B cell (primary cell): ENCODE data around the gene ZNF273. TPM values are rescaled to one million over a fixed set of nuclear protein-coding genes. Genes with fewer than 3 reads are reported as not detected.

Source experiments
- ATAC-seq: fragments of 200-7000 bp; cut with Tn5 transposase; one replicate; pipeline ENCODE4 v1.10.0; 2021; ENCODE audit warnings: low read depth, mild to moderate bottlenecking, moderate number of reproducible peaks, moderate library complexity
- CTCF ChIA-PET: fragments of 350-600 bp; sonication (Branson Sonifier 250); formaldehyde crosslinking; loops from one replicate; lab custom pipeline; 2021; ENCODE audit warnings: antibody characterized with exemption, inconsistent platforms; lab: Charles Lee
- POLR2A ChIA-PET: fragments of 350-600 bp; sonication (Branson Sonifier 250); formaldehyde crosslinking; loops from one replicate; lab custom pipeline; 2021; ENCODE audit warnings: antibody characterized with exemption; lab: Charles Lee
- DNase-seq: peaks from one replicate; pipeline ENCODE4 v3.0.0; 2013
- H2AFZ ChIP-seq: 2 replicates; pipeline ENCODE4 v1.6.1; 2012; ENCODE audit warnings: mild to moderate bottlenecking, low read depth, low read length; ENCODE audit not compliant: insufficient read depth, poor library complexity, severe bottlenecking
- H3K27ac ChIP-seq, 2 donors: 1 replicate in 1 of 2; 2 replicates in 1 of 2; pipeline ENCODE4 v1.5.1; 2012 to 2013; ENCODE audit warnings: low read length in 2 of 2, mild to moderate bottlenecking in 2 of 2, moderate library complexity in 1 of 2
- H3K27me3 ChIP-seq, 4 experiments: fragments of 200-600 bp in 1 of 4; sonication (generic) in 1 of 4; replicated peaks in 1 of 4; 1 replicate in 2 of 4; 2 replicates in 2 of 4; pipeline versions ENCODE4 v1.6.1 to v1.7.0; 2013 to 2016; ENCODE audit warnings: low read length in 3 of 4, mild to moderate bottlenecking in 2 of 4, mixed read lengths in 1 of 4, moderate library complexity in 1 of 4; ENCODE audit not compliant: insufficient read depth in 4 of 4, control insufficient read depth in 3 of 4; ENCODE audit errors: control extremely low read depth in 1 of 4
- H3K36me3 ChIP-seq, 2 experiments: replicated peaks in 1 of 2; 1 replicate in 1 of 2; 2 replicates in 1 of 2; pipeline versions ENCODE4 v1.6.1 to v1.7.1; 2013; ENCODE audit warnings: low read length in 1 of 2; ENCODE audit not compliant: insufficient read depth in 2 of 2, control insufficient read depth in 1 of 2; ENCODE audit errors: control extremely low read depth in 1 of 2, extremely low read depth in 1 of 2
- H3K4me1 ChIP-seq, 2 donors: fragments of 200-600 bp in 1 of 2; sonication (generic) in 1 of 2; 1 replicate in 1 of 2; 2 replicates in 1 of 2; pipeline versions ENCODE4 v1.5.1 to v1.6.1; 2013 to 2017; ENCODE audit warnings: low read length in 2 of 2; ENCODE audit not compliant: control insufficient read depth in 2 of 2, insufficient read depth in 2 of 2
- H3K4me2 ChIP-seq: replicated peaks from 2 replicates; pipeline ENCODE3; 2012; ENCODE audit warnings: mild to moderate bottlenecking, low read depth, low read length; ENCODE audit not compliant: poor library complexity, severe bottlenecking
- H3K4me3 ChIP-seq, 5 experiments: fragments of 200-600 bp in 1 of 5; sonication (generic) in 1 of 5; 1 replicate in 3 of 5; 2 replicates in 2 of 5; pipeline versions ENCODE4 v1.5.1 to v1.7.0; 2011 to 2016; ENCODE audit warnings: low read length in 4 of 5, mild to moderate bottlenecking in 4 of 5, low read depth in 2 of 5, control low read depth in 1 of 5, moderate library complexity in 1 of 5; ENCODE audit not compliant: insufficient read depth in 1 of 5; ENCODE audit errors: control extremely low read depth in 1 of 5, extremely low read depth in 1 of 5
- H3K79me2 ChIP-seq: fragments of 200-600 bp; sonication (generic); one replicate; pipeline ENCODE4 v1.6.0; 2016; ENCODE audit warnings: low read length; ENCODE audit not compliant: control insufficient read depth, insufficient read depth
- H3K9ac ChIP-seq: fragments of 200-600 bp; sonication (generic); 2 replicates; pipeline ENCODE4 v1.6.1; 2017; ENCODE audit warnings: mild to moderate bottlenecking, low read length, moderate library complexity
- H3K9me3 ChIP-seq, 3 donors: one replicate each; pipeline versions ENCODE4 v1.6.1 to v1.7.1; 2013; ENCODE audit warnings: low read length in 2 of 3; ENCODE audit not compliant: control insufficient read depth in 2 of 3, insufficient read depth in 1 of 3; ENCODE audit errors: control extremely low read depth in 1 of 3
- H4K20me1 ChIP-seq: 2 replicates; pipeline ENCODE4 v1.6.0; 2012; ENCODE audit warnings: mild to moderate bottlenecking, low read length; ENCODE audit not compliant: insufficient read depth, control insufficient read depth, poor library complexity, severe bottlenecking
- H3K27ac Mint-ChIP-seq: one replicate; pipeline ENCODE4 v1.8.0; 2021; ENCODE audit warnings: mixed read lengths
- H3K27me3 Mint-ChIP-seq: one replicate; pipeline ENCODE4 v1.8.0; 2021; ENCODE audit warnings: mixed read lengths
- H3K4me1 Mint-ChIP-seq: one replicate; pipeline ENCODE4 v1.8.0; 2021; ENCODE audit warnings: mixed read lengths
- H3K4me3 Mint-ChIP-seq: one replicate; pipeline ENCODE4 v1.8.0; 2021; ENCODE audit warnings: mixed read lengths
- H3K9me3 Mint-ChIP-seq: one replicate; pipeline ENCODE4 v1.8.0; 2022; ENCODE audit warnings: mixed read lengths; ENCODE audit not compliant: insufficient read depth
- EZH2 ChIP-seq: IDR thresholded peaks from 2 replicates; pipeline ENCODE4 v1.6.1; 2012; ENCODE audit warnings: borderline replicate concordance, low read depth, mild to moderate bottlenecking, moderate library complexity, low read length; ENCODE audit not compliant: insufficient read depth, poor library complexity, severe bottlenecking
- WGBS: methylation state at CpG from one replicate; pipeline ENCODE4 v1.1.5; 2013; ENCODE audit warnings: missing lambda C conversion rate; ENCODE audit not compliant: insufficient coverage; 5-methylcytosine and 5-hydroxymethylcytosine counted together
- intact Hi-C: fragments of 100-400 bp; cut with micrococcal nuclease; formaldehyde crosslinking; loops from one replicate; pipeline ENCODE4 v1.10.0; 2022
- polyA plus RNA-seq: library from polyadenylated mRNA; depleted of rRNA; stranded (reverse); fragments of >200 nt; gene quantifications from 2 replicates; pipeline ENCODE4 v1.2.3, GENCODE V29; 2012
- total RNA-seq, 2 donors: library from RNA; stranded (reverse); fragments of 120-200 nt in 1 of 2; gene quantifications; 1 replicate in 1 of 2; 2 replicates in 1 of 2; pipeline versions ENCODE4 v1.2.3 to v1.2.4, GENCODE V29; 2013 to 2022
- TF ChIP-seq, protein P1 (sequence below): fragments of 200-600 bp; IDR thresholded peaks from one replicate; pipeline ENCODE4 v1.8.0; 2022; ENCODE audit warnings: antibody characterized with exemption, mild to moderate bottlenecking

Gene ZNF273
- total and polyA plus RNA-seq, 2 donors (not counting 1 experiment from before 2014, with no cell fraction given) = 3.8 to 12.7 TPM

DNA sequence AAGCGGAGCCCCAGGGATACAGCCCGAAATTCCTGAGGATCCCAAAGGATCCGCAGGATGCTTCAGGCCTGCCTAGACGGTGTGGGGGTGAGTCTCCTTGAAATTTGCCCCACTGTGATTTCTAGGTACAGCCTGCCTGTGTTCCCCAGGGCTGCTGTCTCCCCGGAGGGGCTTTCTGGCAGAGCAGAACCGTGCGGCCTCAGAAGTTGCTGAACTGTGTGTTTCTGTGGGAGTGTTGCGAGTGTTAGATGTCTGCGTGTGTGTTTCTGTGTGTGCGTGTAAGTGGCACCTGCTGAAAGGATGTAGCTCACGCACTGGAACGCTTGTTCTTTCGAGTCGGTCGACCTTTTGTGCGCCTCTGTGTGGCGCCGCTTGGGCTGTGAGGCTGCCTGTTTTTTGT is 27.8 kb upstream of the ZNF273 start:
- no peak for ATAC-seq
- H3K9me3 ChIP-seq = peaks cover 0 to 54% (median 0%) of the 10 kb centered on the region in 3 donors
- H3K4me1 ChIP-seq = peaks cover 0 to 10% of the 10 kb centered on the region in 2 donors
- CTCF ChIA-PET = no interaction called here
- no peak overlapping the region for H3K4me3 Mint-ChIP-seq
- H3K27me3 ChIP-seq = peaks cover 0 to 18% (median 2%) of the 10 kb centered on the region in 4 experiments
- POLR2A ChIA-PET = no interaction called here
- TF ChIP-seq, protein P1, sequence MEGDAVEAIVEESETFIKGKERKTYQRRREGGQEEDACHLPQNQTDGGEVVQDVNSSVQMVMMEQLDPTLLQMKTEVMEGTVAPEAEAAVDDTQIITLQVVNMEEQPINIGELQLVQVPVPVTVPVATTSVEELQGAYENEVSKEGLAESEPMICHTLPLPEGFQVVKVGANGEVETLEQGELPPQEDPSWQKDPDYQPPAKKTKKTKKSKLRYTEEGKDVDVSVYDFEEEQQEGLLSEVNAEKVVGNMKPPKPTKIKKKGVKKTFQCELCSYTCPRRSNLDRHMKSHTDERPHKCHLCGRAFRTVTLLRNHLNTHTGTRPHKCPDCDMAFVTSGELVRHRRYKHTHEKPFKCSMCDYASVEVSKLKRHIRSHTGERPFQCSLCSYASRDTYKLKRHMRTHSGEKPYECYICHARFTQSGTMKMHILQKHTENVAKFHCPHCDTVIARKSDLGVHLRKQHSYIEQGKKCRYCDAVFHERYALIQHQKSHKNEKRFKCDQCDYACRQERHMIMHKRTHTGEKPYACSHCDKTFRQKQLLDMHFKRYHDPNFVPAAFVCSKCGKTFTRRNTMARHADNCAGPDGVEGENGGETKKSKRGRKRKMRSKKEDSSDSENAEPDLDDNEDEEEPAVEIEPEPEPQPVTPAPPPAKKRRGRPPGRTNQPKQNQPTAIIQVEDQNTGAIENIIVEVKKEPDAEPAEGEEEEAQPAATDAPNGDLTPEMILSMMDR = no peak
- no peak for TF ChIP-seq EZH2
- intact Hi-C loops = no loop called here
- DNase-seq = no peak
- no peak overlapping the region for H3K4me2 ChIP-seq
- no peaks in the 10 kb centered on the region for H3K36me3 ChIP-seq
- H3K9ac ChIP-seq = no peak overlapping the region
- no peak overlapping the region for H3K27ac ChIP-seq
- H4K20me1 ChIP-seq = no peaks in the 10 kb centered on the region
- peaks cover 14% of the 10 kb centered on the region for H3K27me3 Mint-ChIP-seq
- no peaks in the 10 kb centered on the region for H3K9me3 Mint-ChIP-seq
- H3K4me3 ChIP-seq = no peak overlapping the region
- H2AFZ ChIP-seq = no peak overlapping the region
- H3K27ac Mint-ChIP-seq = no peak overlapping the region
- WGBS = 96% methylated on average over 18 of the region's 18 CpGs
- no peaks in the 10 kb centered on the region for H3K79me2 ChIP-seq
- peaks cover 5% of the 10 kb centered on the region for H3K4me1 Mint-ChIP-seq

DNA sequence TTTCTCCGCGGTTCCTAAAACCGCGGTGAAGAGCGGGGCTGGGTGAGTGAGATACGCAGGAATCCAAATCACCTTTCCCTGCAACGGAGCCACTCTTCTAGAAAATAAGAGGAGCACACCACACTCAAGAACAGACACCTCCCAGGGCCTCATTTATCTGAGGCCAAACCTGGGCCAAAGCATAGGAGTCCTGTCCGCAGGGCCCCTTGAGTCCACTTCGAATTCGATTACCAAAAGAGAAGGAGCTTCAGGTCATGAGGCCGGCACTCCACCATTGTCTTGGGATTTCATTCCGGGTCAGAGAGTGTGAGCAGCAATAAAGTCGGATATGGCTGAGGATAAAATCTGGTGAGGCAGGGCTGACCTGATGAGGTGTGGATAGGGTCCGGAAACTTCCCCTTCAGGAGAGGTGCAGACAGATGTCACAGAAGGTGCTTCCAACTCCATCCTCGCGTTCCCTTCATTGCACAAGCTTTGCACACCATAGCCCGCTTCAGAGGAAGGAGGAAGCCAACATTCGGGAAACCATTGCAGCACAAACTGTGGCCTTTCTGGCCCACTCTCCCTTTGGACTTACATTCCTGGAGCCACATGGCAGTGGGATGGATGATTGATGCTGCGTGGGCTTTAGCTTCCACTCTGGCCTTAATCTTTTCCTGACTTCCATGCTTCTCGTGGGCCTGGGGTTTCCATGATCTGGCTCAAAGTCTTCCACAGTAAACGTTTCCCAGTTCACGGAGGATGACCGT is 27.2 kb upstream of the ZNF273 start:
- Histone ChIP-seq H3K36me3 (no peaks in the 10 kb centered on the region), H3K9ac (no peak overlapping the region), H3K27ac (no peak overlapping the region), H3K79me2 (no peaks in the 10 kb centered on the region), H3K4me2 (no peak overlapping the region), H2AFZ (no peak overlapping the region), H3K9me3 (peaks cover 0 to 54% (median 0%) of the 10 kb centered on the region in 3 donors), H4K20me1 (no peaks in the 10 kb centered on the region), H3K4me1 (peaks cover 0 to 10% of the 10 kb centered on the region in 2 donors), H3K4me3 (no peak overlapping the region), H3K27me3 (peaks cover 0 to 18% (median 2%) of the 10 kb centered on the region in 4 experiments)
- DNase-seq = no peak
- Mint-ChIP-seq H3K27ac (no peak overlapping the region), H3K4me1 (peaks cover 5% of the 10 kb centered on the region), H3K9me3 (no peaks in the 10 kb centered on the region), H3K4me3 (no peak overlapping the region), H3K27me3 (peaks cover 14% of the 10 kb centered on the region)
- 94% methylated on average over 18 of the region's 23 CpGs for WGBS
- no peak for ATAC-seq
- POLR2A ChIA-PET = no interaction called here
- CTCF ChIA-PET = no interaction called here
- TF ChIP-seq, protein P1 = no peak
- TF ChIP-seq EZH2 = no peak
- intact Hi-C loops = no loop called here
